Measurements from ENCODE around the gene YDJC. TPM values are rescaled to one million over a fixed set of nuclear protein-coding genes. Genes with fewer than 3 reads are reported as not detected.
A peak's percentile ranks its signal among the peaks of the same experiment; 100 is the strongest.

YDJC gene
- total and polyA plus RNA-seq, 9 of the 15 experiments (the other 6 are each of a cell fraction or from before 2014, with no cell fraction given): 13.5 to 871 (median 164) TPM

DNA sequence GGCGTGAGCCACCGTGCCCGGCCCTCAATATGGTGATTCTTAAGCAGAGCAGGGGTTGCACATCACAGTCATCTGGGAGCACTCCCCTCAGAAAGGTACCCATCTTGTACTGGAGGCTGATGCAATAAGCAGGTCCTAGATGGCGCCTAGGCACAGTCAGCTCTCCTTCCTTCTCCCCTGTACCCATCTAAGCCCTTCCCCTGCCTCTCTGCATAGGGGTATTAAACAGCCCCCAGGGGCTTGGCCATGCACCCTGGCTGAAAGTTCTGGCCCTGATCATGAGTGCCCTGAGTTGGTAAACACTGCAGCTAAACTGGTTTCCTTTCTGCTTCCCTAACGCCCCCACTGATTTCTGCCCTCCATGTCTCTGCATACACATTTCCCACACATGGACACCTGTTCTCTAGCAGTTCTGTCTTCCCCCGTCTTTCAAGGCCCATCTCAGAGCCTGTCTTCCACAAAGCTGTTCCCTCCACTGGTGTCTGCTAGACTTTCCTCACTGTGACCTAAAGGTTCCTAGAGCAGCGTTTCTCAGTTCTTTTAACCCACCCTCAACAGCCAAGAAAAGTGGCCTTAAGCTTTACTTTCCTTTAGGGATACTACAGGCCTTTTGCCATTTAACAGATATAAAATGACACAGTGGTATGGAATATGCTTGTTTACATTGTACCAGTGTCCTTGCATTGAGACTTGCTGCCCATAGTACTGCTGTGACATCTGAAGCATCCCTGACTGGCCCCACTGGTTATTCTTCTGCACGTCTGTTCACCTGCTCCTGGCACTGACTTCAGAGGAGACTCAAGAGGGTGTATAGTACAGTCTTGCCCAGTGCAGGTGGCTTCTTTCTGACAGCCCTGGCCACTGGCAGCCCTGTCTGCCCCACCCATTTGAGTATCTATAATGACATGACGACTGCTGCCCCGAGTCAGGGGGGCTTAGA is 46.8 kb downstream of the YDJC start (continued):
- TF ChIP-seq TAF7 (tag; IDR thresholded peaks at IDR 0.05): no peak
- no peak for TF ChIP-seq L3MBTL2 (IDR thresholded peaks at IDR 0.05)
- TF ChIP-seq PTTG1 (tag; IDR thresholded peaks at IDR 0.05; ENCODE audit: low read depth): no peak
- TF ChIP-seq, protein P1, sequence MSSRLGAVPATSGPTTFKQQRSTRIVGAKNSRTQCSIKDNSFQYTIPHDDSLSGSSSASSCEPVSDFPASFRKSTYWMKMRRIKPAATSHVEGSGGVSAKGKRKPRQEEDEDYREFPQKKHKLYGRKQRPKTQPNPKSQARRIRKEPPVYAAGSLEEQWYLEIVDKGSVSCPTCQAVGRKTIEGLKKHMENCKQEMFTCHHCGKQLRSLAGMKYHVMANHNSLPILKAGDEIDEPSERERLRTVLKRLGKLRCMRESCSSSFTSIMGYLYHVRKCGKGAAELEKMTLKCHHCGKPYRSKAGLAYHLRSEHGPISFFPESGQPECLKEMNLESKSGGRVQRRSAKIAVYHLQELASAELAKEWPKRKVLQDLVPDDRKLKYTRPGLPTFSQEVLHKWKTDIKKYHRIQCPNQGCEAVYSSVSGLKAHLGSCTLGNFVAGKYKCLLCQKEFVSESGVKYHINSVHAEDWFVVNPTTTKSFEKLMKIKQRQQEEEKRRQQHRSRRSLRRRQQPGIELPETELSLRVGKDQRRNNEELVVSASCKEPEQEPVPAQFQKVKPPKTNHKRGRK (tag; IDR thresholded peaks at IDR 0.05): no peak
- no peak for TF ChIP-seq ZC3H4 (CRISPR knock-in tag; IDR thresholded peaks at IDR 0.05; ENCODE audit: borderline replicate concordance)
- TF ChIP-seq, protein P2, sequence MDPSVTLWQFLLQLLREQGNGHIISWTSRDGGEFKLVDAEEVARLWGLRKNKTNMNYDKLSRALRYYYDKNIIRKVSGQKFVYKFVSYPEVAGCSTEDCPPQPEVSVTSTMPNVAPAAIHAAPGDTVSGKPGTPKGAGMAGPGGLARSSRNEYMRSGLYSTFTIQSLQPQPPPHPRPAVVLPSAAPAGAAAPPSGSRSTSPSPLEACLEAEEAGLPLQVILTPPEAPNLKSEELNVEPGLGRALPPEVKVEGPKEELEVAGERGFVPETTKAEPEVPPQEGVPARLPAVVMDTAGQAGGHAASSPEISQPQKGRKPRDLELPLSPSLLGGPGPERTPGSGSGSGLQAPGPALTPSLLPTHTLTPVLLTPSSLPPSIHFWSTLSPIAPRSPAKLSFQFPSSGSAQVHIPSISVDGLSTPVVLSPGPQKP (CRISPR knock-in tag; IDR thresholded peaks at IDR 0.05): no peak
- 0 out of 2 replicates have a peak, but pooled peaks have one; percentile 34 for TF ChIP-seq ZNF311 (CRISPR knock-in tag; IDR thresholded peaks at IDR 0.05)
- TF ChIP-seq SP2 (IDR thresholded peaks at IDR 0.05; ENCODE audit: extremely low read depth, low read depth, low read length, poor library complexity, severe bottlenecking): peak; percentile 22
- no peak for TF ChIP-seq ATF1 (CRISPR knock-in tag; IDR thresholded peaks at IDR 0.05)
- no peak for TF ChIP-seq ATF1 (tag; IDR thresholded peaks at IDR 0.05)
- TF ChIP-seq NBN (IDR thresholded peaks at IDR 0.05; ENCODE audit: low read depth): no peak
- TF ChIP-seq ZNF583 (CRISPR knock-in tag; IDR thresholded peaks at IDR 0.05): peak; percentile 71; the same call in 1 of the 2 replicates
- no peak for TF ChIP-seq PURB (CRISPR knock-in tag; IDR thresholded peaks at IDR 0.05; ENCODE audit: low read depth)
- no peak for TF ChIP-seq NFE2 (IDR thresholded peaks at IDR 0.05; ENCODE audit: low read depth)
- TF ChIP-seq CEBPB (tag; IDR thresholded peaks at IDR 0.05): peak; percentile 46
- TF ChIP-seq, protein P3, sequence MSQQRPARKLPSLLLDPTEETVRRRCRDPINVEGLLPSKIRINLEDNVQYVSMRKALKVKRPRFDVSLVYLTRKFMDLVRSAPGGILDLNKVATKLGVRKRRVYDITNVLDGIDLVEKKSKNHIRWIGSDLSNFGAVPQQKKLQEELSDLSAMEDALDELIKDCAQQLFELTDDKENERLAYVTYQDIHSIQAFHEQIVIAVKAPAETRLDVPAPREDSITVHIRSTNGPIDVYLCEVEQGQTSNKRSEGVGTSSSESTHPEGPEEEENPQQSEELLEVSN (IDR thresholded peaks at IDR 0.05; ENCODE audit: borderline replicate concordance in 1 of 2, extremely low read depth in 1 of 2, insufficient read depth in 1 of 2, insufficient read length in 1 of 2, low read depth in 1 of 2, low read length in 1 of 2, poor library complexity in 1 of 2, severe bottlenecking in 1 of 2): no peak
- TF ChIP-seq ZNF408 (CRISPR knock-in tag; IDR thresholded peaks at IDR 0.05; ENCODE audit: low read depth): no peak
- no peak for TF ChIP-seq ETV5 (CRISPR knock-in tag; IDR thresholded peaks at IDR 0.05; ENCODE audit: low read depth)
- peak; percentile 82 for TF ChIP-seq ZSCAN32 (CRISPR knock-in tag; IDR thresholded peaks at IDR 0.05)
- TF ChIP-seq, protein P4, sequence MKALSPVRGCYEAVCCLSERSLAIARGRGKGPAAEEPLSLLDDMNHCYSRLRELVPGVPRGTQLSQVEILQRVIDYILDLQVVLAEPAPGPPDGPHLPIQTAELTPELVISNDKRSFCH (CRISPR knock-in tag; IDR thresholded peaks at IDR 0.05): no peak
- TF ChIP-seq, protein P4 (tag; IDR thresholded peaks at IDR 0.05): no peak
- TF ChIP-seq, protein P5, sequence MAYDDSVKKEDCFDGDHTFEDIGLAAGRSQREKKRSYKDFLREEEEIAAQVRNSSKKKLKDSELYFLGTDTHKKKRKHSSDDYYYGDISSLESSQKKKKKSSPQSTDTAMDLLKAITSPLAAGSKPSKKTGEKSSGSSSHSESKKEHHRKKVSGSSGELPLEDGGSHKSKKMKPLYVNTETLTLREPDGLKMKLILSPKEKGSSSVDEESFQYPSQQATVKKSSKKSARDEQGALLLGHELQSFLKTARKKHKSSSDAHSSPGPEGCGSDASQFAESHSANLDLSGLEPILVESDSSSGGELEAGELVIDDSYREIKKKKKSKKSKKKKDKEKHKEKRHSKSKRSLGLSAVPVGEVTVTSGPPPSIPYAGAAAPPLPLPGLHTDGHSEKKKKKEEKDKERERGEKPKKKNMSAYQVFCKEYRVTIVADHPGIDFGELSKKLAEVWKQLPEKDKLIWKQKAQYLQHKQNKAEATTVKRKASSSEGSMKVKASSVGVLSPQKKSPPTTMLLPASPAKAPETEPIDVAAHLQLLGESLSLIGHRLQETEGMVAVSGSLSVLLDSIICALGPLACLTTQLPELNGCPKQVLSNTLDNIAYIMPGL (CRISPR knock-in tag; IDR thresholded peaks at IDR 0.05): peak; percentile 54

Measured in K562 (cell line).